Esophagus muscularis mucosa (tissue), 4 donors: Measurements from ENCODE around the gene MOCS3. TPM values are rescaled to one million over a fixed set of nuclear protein-coding genes. Genes with fewer than 3 reads are reported as not detected.

Experiments used
- DNase-seq: peaks from one replicate; pipeline ENCODE4 v3.0.0-alpha.2; 2017; ENCODE audit errors: extremely low spot score
- H3K27ac ChIP-seq, 4 donors: fragments of 200-600 bp; sonication (generic); replicated peaks in 1 of 4; 1 replicate in 3 of 4; 2 replicates in 1 of 4; pipeline ENCODE4 v1.5.1; 2016 to 2019; ENCODE audit warnings: mild to moderate bottlenecking in 1 of 4
- H3K27me3 ChIP-seq, 4 donors: fragments of 200-600 bp; sonication (generic); one replicate each; pipeline versions ENCODE4 v1.5.1 to v1.6.0; 2016 to 2019
- H3K36me3 ChIP-seq, 4 donors: fragments of 200-600 bp; sonication (generic); one replicate each; pipeline ENCODE4 v1.5.1; 2016 to 2019
- H3K4me1 ChIP-seq, 4 donors: fragments of 200-600 bp; sonication (generic); one replicate each; pipeline ENCODE4 v1.5.1; 2016 to 2019
- H3K4me3 ChIP-seq, 4 donors: fragments of 200-600 bp; sonication (generic); 1 replicate in 2 of 4; 2 replicates in 2 of 4; pipeline ENCODE4 v1.5.1; 2016 to 2019; ENCODE audit warnings: mild to moderate bottlenecking in 4 of 4, moderate library complexity in 1 of 4
- H3K9me3 ChIP-seq, 4 donors: fragments of 200-600 bp; sonication (generic); 1 replicate in 3 of 4; 2 replicates in 1 of 4; pipeline ENCODE4 v1.5.1; 2016 to 2019
- EP300 ChIP-seq: sonication (generic); formaldehyde crosslinking; IDR thresholded peaks from one replicate; pipeline ENCODE4 v1.6.1; 2017; ENCODE audit warnings: antibody characterized with exemption
- POLR2A ChIP-seq: fragments of 450-650 bp; IDR thresholded peaks from one replicate; pipeline ENCODE4 v1.6.1; 2017; ENCODE audit warnings: antibody characterized with exemption, moderate library complexity, mild to moderate bottlenecking, low read depth
- POLR2AphosphoS5 ChIP-seq, 2 donors: sonication (generic); formaldehyde crosslinking; IDR thresholded peaks; one replicate each; pipeline ENCODE4 v1.6.1; 2017; ENCODE audit warnings: antibody characterized with exemption in 2 of 2
- WGBS: methylation state at CpG from one replicate; pipeline ENCODE4 v1.1.5; 2018; 5-methylcytosine and 5-hydroxymethylcytosine counted together
- intact Hi-C: fragments of 100-400 bp; cut with DNase I; formaldehyde crosslinking; loops from one replicate; pipeline ENCODE4 v1.15.1; 2023
- total RNA-seq, 4 donors: library from RNA; depleted of rRNA; stranded (reverse); fragments of >200 nt; gene quantifications; one replicate each; pipeline versions ENCODE4 v1.1.0 to v1.2.1, GENCODE V29; 2016
- TF ChIP-seq, protein P1 (sequence below), 3 experiments: fragments of 200-600 bp in 2 of 3; fragments of 450-650 bp in 1 of 3; sonication (generic) in 2 of 3; IDR thresholded peaks; one replicate each; pipeline ENCODE4 v1.5.1; 2017 to 2019; ENCODE audit warnings: antibody characterized with exemption in 3 of 3, mild to moderate bottlenecking in 2 of 3, moderate library complexity in 1 of 3

MOCS3 gene
- total RNA-seq, 4 donors from 2014 or later = 2.9 to 6.2 (median 4.2) TPM

DNA sequence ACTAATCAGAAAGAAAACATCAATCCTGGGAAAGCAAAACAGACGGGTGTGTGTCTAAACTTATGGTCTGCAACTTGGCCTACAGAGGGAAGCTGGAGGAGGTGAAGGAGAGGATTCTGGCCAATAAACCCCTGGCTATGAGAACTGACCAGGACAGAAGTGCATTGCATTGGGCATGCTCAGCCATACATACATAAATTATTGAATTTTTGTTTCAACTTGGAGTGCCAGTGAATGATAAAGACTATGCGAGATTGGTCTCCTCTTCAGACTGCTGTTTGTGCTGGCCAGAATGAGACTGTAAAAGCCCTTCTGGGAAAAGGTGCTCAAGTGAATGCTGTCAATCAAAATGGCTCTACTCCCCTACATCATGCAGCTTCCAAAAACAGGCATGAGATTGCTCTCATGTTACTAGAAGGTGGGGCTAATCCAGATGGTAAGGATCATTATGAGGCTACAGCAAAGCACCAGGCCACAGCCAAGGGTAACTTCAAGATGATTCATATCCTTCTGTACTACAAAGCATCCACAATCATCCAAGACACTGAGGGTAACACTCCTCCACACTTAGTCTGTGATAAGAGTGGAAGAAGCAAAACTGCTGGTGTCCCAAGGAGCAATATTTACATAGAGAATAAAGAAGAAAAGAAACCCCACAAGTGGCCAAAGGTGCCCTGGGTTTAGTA, 44.8 kb upstream of the MOCS3 start:
- TF ChIP-seq, protein P1, sequence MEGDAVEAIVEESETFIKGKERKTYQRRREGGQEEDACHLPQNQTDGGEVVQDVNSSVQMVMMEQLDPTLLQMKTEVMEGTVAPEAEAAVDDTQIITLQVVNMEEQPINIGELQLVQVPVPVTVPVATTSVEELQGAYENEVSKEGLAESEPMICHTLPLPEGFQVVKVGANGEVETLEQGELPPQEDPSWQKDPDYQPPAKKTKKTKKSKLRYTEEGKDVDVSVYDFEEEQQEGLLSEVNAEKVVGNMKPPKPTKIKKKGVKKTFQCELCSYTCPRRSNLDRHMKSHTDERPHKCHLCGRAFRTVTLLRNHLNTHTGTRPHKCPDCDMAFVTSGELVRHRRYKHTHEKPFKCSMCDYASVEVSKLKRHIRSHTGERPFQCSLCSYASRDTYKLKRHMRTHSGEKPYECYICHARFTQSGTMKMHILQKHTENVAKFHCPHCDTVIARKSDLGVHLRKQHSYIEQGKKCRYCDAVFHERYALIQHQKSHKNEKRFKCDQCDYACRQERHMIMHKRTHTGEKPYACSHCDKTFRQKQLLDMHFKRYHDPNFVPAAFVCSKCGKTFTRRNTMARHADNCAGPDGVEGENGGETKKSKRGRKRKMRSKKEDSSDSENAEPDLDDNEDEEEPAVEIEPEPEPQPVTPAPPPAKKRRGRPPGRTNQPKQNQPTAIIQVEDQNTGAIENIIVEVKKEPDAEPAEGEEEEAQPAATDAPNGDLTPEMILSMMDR (IDR thresholded peaks at IDR 0.05) = no peak
- no peak for TF ChIP-seq POLR2AphosphoS5 (IDR thresholded peaks at IDR 0.05)
- no peak for TF ChIP-seq POLR2A
- TF ChIP-seq EP300 = no peak
- no peak for DNase-seq
- Histone ChIP-seq H3K36me3 (no peaks in the 10 kb centered on the region), H3K4me3 (no peak overlapping the region), H3K27ac (peak overlapping the region in 1 of 4 donors; percentile 20), H3K27me3 (no peaks in the 10 kb centered on the region), H3K9me3 (no peaks in the 10 kb centered on the region), H3K4me1 (peaks cover 58 to 91% (median 79%) of the 10 kb centered on the region in 4 donors)
- intact Hi-C loops = no loop called here
- 68% methylated on average over 2 of the region's 2 CpGs for WGBS

DNA sequence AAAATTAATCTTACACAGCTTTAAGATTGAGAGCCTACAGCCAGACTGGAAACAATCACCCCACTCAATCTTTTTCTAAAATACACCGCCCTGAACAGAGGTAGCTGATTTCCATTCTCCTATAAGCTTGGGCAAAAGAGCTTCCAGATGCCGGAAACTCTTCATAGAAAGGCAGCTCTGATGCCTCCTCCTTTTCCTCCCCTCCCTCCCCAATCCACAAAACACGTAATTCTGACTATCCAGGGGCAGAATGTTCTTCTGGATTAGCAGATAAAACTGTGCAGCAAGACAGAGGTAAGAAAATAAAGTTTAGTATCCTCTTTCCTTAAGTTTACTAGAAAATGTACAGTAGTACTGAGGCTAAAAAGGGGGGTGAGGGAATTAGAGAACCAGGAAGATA, 43.2 kb upstream of the MOCS3 start:
- WGBS = 41% methylated on average over 3 of the region's 3 CpGs
- intact Hi-C loops = no loop called here
- no peak for DNase-seq
- H3K9me3 ChIP-seq = no peaks in the 10 kb centered on the region
- no peaks in the 10 kb centered on the region for H3K36me3 ChIP-seq
- no peaks in the 10 kb centered on the region for H3K27me3 ChIP-seq
- no peak for TF ChIP-seq POLR2AphosphoS5 (IDR thresholded peaks at IDR 0.05)
- TF ChIP-seq POLR2A = no peak
- no peak for TF ChIP-seq EP300
- TF ChIP-seq, protein P1 (IDR thresholded peaks at IDR 0.05) = no peak
- H3K4me3 ChIP-seq = no peak overlapping the region
- H3K27ac ChIP-seq = peak overlapping the region; percentile 17 to 54 (median 20)
- H3K4me1 ChIP-seq = peaks cover 65 to 98% (median 88%) of the 10 kb centered on the region in 4 donors

DNA sequence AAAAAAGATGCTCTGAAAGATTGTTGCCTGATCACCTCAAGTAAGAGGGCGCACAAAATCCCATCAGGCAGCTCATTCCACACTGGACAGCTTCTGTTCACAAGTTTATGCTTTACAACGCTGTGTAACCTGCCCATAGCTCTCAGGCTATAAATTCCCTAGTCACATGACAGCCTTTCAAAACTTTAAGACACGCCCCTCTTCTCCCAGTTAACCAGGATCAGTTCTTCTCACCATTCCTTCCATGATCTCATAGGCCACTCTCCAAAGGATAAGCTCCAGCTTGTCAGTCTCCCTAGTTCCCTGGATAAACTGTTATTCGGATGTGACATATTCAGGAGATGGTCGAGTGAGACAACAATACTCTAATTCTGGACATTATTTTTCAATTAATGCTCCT, 42.4 kb upstream of the MOCS3 start:
- Histone ChIP-seq H3K27me3 (no peaks in the 10 kb centered on the region), H3K4me1 (peaks cover 65 to 98% (median 88%) of the 10 kb centered on the region in 4 donors), H3K27ac (peak overlapping the region in 3 of 4 donors; percentile 19 to 54 (median 26)), H3K4me3 (no peak overlapping the region), H3K9me3 (no peaks in the 10 kb centered on the region), H3K36me3 (no peaks in the 10 kb centered on the region)
- TF ChIP-seq EP300 = no peak
- TF ChIP-seq POLR2A = no peak
- no peak for TF ChIP-seq POLR2AphosphoS5 (IDR thresholded peaks at IDR 0.05)
- TF ChIP-seq, protein P1 (IDR thresholded peaks at IDR 0.05) = no peak
- 44% methylated on average over 5 of the region's 5 CpGs for WGBS
- intact Hi-C loops = no loop called here
- no peak for DNase-seq

DNA sequence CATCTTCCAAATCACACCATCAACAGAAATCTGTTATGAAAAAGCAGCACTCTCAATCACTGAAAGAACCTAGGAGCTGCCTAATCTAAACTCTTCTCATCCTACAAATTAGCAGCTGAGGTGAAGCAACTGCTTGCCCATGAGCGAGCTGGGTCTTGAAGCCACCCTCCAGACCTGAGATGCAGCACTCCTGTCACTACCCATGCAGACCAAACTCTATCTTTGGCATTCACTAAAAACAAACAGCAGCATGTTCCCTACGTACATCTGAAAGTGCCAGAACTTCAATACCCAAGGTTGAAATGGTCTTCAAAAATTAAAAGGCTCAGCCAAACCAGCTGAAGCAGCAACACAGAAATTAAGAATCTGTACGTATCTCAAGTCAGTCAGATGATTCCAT, 41.7 kb upstream of the MOCS3 start:
- TF ChIP-seq POLR2AphosphoS5 (IDR thresholded peaks at IDR 0.05) = no peak
- TF ChIP-seq, protein P1 (IDR thresholded peaks at IDR 0.05) = no peak
- TF ChIP-seq POLR2A = no peak
- TF ChIP-seq EP300 = no peak
- H3K27ac ChIP-seq = peak overlapping the region in 3 of 4 donors; percentile 19 to 54 (median 26)
- intact Hi-C loops = no loop called here
- H3K36me3 ChIP-seq = no peaks in the 10 kb centered on the region
- H3K4me1 ChIP-seq = peaks cover 71 to 98% (median 88%) of the 10 kb centered on the region in 4 donors
- 74% methylated on average over 3 of the region's 3 CpGs for WGBS
- DNase-seq = no peak
- no peaks in the 10 kb centered on the region for H3K9me3 ChIP-seq
- no peaks in the 10 kb centered on the region for H3K27me3 ChIP-seq
- no peak overlapping the region for H3K4me3 ChIP-seq

- Histone ChIP-seq H3K4me1 (peaks cover 70 to 99% (median 94%) of the 10 kb centered on the region in 4 donors), H3K36me3 (peaks cover 0 to 3% (median 1%) of the 10 kb centered on the region in 4 donors), H3K4me3 (no peak overlapping the region), H3K27ac (peak overlapping the region in 1 of 4 donors; percentile 28), H3K9me3 (no peaks in the 10 kb centered on the region), H3K27me3 (no peaks in the 10 kb centered on the region)
- TF ChIP-seq, protein P1 (IDR thresholded peaks at IDR 0.05) = no peak
- TF ChIP-seq POLR2A (no peak), POLR2AphosphoS5 (IDR thresholded peaks at IDR 0.05) (no peak), EP300 (no peak)
- intact Hi-C loops = no loop called here
- 48% methylated on average over 3 of the region's 3 CpGs for WGBS
- no peak for DNase-seq
Observed at GRCh38 chr20:50918403-50918802, 40.2 kb upstream of the MOCS3 start.
